HL-60/S4 treated with phorbol 12-myristate 13-acetate at 8.2 ng/mL for 4 days and 3 days (cell line): ENCODE results near the gene EFNB2.

ENCODE experiments used
- in situ Hi-C: fragments of 300-500 bp; cut with MboI; formaldehyde crosslinking; loops from 2 replicates; pipeline ENCODE4 v1.15.0; 2022; ENCODE audit warnings: low sequenced_read_pairs

The EFNB2 gene

GRCh38 chr13:106464076-106464475, 71.4 kb downstream of the EFNB2 start:
- in situ Hi-C loops, result no loop called here

GRCh38 chr13:106462710-106463109, 72.8 kb downstream of the EFNB2 start:
- in situ Hi-C loops, result no loop called here

GRCh38 chr13:106455777-106456176, 79.7 kb downstream of the EFNB2 start:
- in situ Hi-C loops, result no loop called here

GRCh38 chr13:106455190-106455589, 80.3 kb downstream of the EFNB2 start:
- in situ Hi-C loops, result no loop called here

- in situ Hi-C loops, result no loop called here
Measured at GRCh38 chr13:106453101-106453500, 82.4 kb downstream of the EFNB2 start.

GRCh38 chr13:106450991-106451390, 84.5 kb downstream of the EFNB2 start:
- in situ Hi-C loops, result no loop called here

- in situ Hi-C loops, result no loop called here
Measured at GRCh38 chr13:106449096-106449495, 86.4 kb downstream of the EFNB2 start.

- in situ Hi-C loops, result no loop called here
Measured at GRCh38 chr13:106445996-106446395, 89.5 kb downstream of the EFNB2 start.

GRCh38 chr13:106443607-106444322, 91.7 kb downstream of the EFNB2 start:
- in situ Hi-C loops, result no loop called here

GRCh38 chr13:106440866-106441265, 94.6 kb downstream of the EFNB2 start:
- in situ Hi-C loops, result no loop called here
